Body of pancreas (tissue), 4 donors: ENCODE data around the gene DESI1. TPM values are rescaled to one million over a fixed set of nuclear protein-coding genes. Genes with fewer than 3 reads are reported as not detected.
"Not testable (repeated sequence)": the region's sequence is repeated elsewhere in the genome, so short reads cannot be mapped to it uniquely, and the experiment has no call there.

ENCODE experiments used
- ATAC-seq: fragments of 150-250 bp; one replicate; pipeline ENCODE4 v1.9.1; 2016
- DNase-seq, 4 donors: peaks; one replicate each; pipeline ENCODE4 v3.0.0-alpha.2; 2019
- H3K27ac ChIP-seq, 4 donors: fragments of 200-600 bp; sonication (generic); 1 replicate in 3 of 4; 2 replicates in 1 of 4; pipeline versions ENCODE4 v1.5.1 to v1.6.1; 2016 to 2019; ENCODE audit warnings: mild to moderate bottlenecking in 1 of 4, mixed read lengths in 1 of 4, moderate library complexity in 1 of 4
- H3K27me3 ChIP-seq, 2 donors: fragments of 200-600 bp; sonication (generic); one replicate each; pipeline ENCODE4 v1.6.0; 2016; ENCODE audit warnings: mild to moderate bottlenecking in 1 of 2
- H3K36me3 ChIP-seq, 2 donors: fragments of 200-600 bp; sonication (generic); replicated peaks in 1 of 2; 2 replicates each; pipeline ENCODE4 v1.5.1; 2016; ENCODE audit warnings: low read depth in 2 of 2; ENCODE audit not compliant: insufficient read depth in 1 of 2
- H3K4me1 ChIP-seq: fragments of 200-600 bp; sonication (generic); one replicate; pipeline ENCODE4 v1.6.0; 2016
- H3K4me3 ChIP-seq, 2 donors: fragments of 200-600 bp; sonication (generic); 1 replicate in 1 of 2; 2 replicates in 1 of 2; pipeline ENCODE4 v1.5.1; 2016 to 2019
- H3K9me3 ChIP-seq, 3 donors: fragments of 200-600 bp; sonication (generic); 1 replicate in 2 of 3; 2 replicates in 1 of 3; pipeline ENCODE4 v1.5.1; 2016
- POLR2A ChIP-seq, 3 donors: fragments of 450-650 bp; IDR thresholded peaks; one replicate each; pipeline ENCODE4 v1.6.1; 2016; ENCODE audit warnings: antibody characterized with exemption in 3 of 3, mild to moderate bottlenecking in 2 of 3
- WGBS, 2 donors: methylation state at CpG; one replicate each; pipeline ENCODE4 v1.1.5; 2017; 5-methylcytosine and 5-hydroxymethylcytosine counted together
- intact Hi-C: fragments of 100-400 bp; cut with DNase I; formaldehyde crosslinking; loops from one replicate; pipeline ENCODE4 v1.15.1; 2023
- total RNA-seq, 2 donors: library from RNA; depleted of rRNA; stranded (reverse); fragments of >200 nt; gene quantifications; one replicate each; pipeline ENCODE4 v1.1.0, GENCODE V29; 2016
- TF ChIP-seq, protein P1 (sequence below), 7 experiments: fragments of 450-650 bp in 4 of 7; fragments of 200-600 bp in 3 of 7; sonication (generic) in 3 of 7; IDR thresholded peaks; one replicate each; pipeline ENCODE4 v1.5.1; 2016 to 2019; ENCODE audit warnings: antibody characterized with exemption in 7 of 7

DESI1 gene
- total RNA-seq, 2 donors from 2014 or later = 11.2 to 17.1 TPM

DNA sequence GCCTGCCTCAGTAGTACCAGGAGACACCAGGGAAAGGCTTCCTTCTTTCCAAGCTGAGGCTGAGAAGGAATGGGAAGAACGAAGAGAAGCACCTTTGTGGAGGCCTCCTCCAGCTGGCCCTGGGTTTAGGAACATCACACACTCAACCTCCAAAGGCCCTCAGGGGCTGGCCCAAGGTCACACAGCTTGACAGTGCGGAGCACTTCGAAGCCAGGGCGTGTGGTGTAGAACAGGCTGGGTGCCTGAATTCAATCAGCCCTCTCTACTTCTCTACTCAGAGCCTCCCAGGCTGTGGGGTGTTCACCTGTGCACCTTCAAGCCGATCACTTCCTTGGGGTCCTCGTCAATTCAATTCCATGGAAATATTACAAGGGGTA, 60.8 kb downstream of the DESI1 start:
- intact Hi-C loops = no loop called here
- H3K9me3 ChIP-seq = no peaks in the 10 kb centered on the region
- H3K36me3 ChIP-seq = no peaks in the 10 kb centered on the region
- peak overlapping the region in 2 of 4 donors; percentile 81 to 82 for H3K27ac ChIP-seq
- H3K27me3 ChIP-seq = no peaks in the 10 kb centered on the region
- H3K4me1 ChIP-seq = peaks cover 60% of the 10 kb centered on the region
- no peak for ATAC-seq
- WGBS, 2 donors = 42 to 64% methylated on average over 3 to 6 of the region's 6 CpGs
- TF ChIP-seq POLR2A (IDR thresholded peaks at IDR 0.05) = no peak
- TF ChIP-seq, protein P1, sequence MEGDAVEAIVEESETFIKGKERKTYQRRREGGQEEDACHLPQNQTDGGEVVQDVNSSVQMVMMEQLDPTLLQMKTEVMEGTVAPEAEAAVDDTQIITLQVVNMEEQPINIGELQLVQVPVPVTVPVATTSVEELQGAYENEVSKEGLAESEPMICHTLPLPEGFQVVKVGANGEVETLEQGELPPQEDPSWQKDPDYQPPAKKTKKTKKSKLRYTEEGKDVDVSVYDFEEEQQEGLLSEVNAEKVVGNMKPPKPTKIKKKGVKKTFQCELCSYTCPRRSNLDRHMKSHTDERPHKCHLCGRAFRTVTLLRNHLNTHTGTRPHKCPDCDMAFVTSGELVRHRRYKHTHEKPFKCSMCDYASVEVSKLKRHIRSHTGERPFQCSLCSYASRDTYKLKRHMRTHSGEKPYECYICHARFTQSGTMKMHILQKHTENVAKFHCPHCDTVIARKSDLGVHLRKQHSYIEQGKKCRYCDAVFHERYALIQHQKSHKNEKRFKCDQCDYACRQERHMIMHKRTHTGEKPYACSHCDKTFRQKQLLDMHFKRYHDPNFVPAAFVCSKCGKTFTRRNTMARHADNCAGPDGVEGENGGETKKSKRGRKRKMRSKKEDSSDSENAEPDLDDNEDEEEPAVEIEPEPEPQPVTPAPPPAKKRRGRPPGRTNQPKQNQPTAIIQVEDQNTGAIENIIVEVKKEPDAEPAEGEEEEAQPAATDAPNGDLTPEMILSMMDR (IDR thresholded peaks at IDR 0.05) = no peak
- DNase-seq = no peak
- H3K4me3 ChIP-seq = no peak overlapping the region

DNA sequence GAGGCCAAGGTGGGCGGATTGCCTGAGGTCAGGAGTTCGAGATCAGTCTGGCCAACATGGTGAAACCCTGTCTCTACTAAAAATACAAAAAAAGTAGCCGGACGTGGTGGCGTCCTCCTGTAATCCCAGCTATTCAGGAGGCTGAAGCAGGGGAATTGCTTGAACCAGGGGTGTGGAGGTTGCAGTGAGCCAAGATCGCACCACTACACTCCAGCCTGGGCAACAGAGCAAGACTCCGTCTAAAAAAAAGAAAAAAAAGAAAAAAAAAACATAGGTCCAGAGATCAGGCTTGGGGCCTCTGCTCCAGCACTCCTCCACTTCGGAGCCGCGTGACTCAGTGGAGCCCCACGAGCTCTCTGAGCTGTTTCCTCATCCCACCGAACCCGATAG, 62.6 kb downstream of the DESI1 start:
- 91 to 96% methylated on average over 12 to 13 of the region's 13 CpGs for WGBS, 2 donors
- DNase-seq, intact Hi-C loops, H3K9me3 ChIP-seq, H3K27ac ChIP-seq, H3K4me3 ChIP-seq, H3K36me3 ChIP-seq, H3K27me3 ChIP-seq, ATAC-seq: not testable (repeated sequence)
- H3K4me1 ChIP-seq = peaks cover 47% of the 10 kb centered on the region

DNA sequence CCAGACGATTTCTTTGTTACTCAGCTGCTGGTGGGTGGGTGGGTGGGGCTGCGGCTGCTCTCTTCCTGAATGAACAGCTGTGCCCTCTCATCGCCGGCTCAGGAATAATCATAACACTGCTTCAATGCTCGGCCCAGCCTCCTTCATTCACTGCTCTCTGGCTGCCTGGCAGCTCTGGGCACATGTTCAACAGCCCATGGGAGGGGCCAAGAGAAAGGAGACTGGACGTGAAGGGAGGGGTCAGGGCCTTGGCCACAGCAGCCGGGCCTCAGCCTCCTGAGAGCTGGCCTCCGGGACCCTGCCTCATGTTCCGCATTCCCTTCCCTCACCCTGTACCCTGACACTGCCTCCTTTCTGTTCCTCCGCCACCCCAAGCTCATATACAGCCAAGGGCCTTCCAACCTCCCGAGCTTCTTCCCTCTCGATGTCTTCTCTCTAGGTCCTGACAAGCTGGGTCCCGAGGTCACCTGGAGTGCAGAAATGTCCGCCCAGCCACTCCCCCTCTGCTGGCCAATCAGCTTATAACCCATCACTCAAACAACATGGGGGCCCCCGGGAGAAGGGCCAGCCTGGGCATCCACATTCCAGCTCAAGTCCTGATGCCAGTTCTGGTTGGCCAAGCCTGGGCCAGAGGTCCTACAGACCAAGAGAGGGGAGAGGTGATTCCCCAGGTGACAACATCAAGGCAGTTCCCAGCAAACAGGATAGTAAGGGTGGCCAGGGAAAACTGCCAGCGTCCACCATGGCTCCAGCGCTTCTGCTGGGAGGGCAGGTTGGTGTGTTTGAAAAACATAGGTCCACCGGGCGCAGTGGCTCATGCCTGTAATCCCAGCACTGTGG, 63.2 kb downstream of the DESI1 start:
- Histone ChIP-seq H3K36me3 (no peaks in the 10 kb centered on the region), H3K27me3 (no peaks in the 10 kb centered on the region), H3K4me1 (peaks cover 40% of the 10 kb centered on the region), H3K4me3 (no peak overlapping the region), H3K9me3 (no peaks in the 10 kb centered on the region), H3K27ac (peak overlapping the region in 2 of 4 donors; percentile 5 to 63)
- ATAC-seq (peak; percentile 49), DNase-seq (peak; percentile 61 to 79 (median 77))
- 41 to 62% methylated on average over 14 to 19 of the region's 19 CpGs for WGBS, 2 donors
- intact Hi-C loops = no loop called here
- TF ChIP-seq POLR2A (IDR thresholded peaks at IDR 0.05) = no peak
- TF ChIP-seq, protein P1 (IDR thresholded peaks at IDR 0.05) = no peak

DNA sequence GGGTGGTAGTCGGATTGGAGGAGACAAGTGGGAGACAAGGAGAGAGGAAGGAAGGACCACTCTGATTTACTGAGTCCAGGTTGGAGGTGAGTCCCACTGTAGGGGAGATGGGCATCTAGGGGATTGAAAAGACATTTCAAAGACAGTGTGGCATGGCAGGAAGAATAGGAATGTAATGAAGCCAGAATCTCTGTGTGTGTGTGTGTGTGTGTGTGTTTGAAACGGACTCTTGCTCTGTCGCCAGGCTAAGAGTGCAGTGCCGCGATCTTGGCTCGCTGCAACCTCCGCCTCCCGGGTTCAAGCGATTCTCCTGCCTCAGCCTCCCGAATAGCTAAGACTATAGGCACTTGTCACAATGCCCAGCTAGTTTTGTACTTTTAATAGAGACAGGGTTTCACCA, 64.3 kb downstream of the DESI1 start:
- TF ChIP-seq, protein P1 (IDR thresholded peaks at IDR 0.05) = no peak
- no peak for TF ChIP-seq POLR2A (IDR thresholded peaks at IDR 0.05)
- H3K36me3 ChIP-seq = no peaks in the 10 kb centered on the region
- H3K27ac ChIP-seq = no peak overlapping the region
- H3K4me3 ChIP-seq = no peak overlapping the region
- intact Hi-C loops = no loop called here
- H3K9me3 ChIP-seq = no peaks in the 10 kb centered on the region
- no peak for DNase-seq
- peaks cover 30% of the 10 kb centered on the region for H3K4me1 ChIP-seq
- no peaks in the 10 kb centered on the region for H3K27me3 ChIP-seq
- ATAC-seq = no peak
- 84 to 89% methylated on average over 10 of the region's 10 CpGs for WGBS, 2 donors

DNA sequence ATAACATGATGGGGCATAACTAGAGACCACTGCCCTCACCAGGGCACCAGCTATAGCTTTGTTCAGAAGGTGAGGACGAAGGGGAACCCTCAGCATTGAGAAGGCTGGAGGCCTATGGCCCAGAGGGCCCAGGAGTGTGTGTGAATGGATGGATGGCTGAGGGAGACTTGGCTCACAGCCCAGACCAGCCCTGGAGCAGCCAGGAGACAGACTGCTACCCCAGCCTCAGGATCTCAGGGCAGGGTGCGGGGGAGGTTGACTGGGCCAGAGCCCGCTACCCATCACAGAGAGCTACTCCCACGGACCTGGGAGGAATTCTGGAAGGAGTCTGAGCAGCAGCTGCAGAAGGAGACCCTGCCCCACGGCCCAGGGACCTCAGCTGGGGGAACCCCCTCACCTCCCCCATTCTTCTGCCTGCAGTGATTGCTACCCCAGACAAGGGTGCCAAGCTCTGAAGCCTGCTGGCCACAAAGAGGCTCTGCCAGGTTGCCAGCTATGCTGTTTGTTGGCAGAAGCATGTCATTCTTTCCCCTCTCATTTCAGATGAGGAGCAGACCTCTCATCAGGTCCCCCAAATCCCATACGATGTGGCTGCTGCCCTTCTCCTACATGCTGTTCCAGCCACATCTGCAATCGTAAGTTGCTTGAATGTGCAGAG, 65.4 kb downstream of the DESI1 start:
- no peak for DNase-seq
- ATAC-seq = no peak
- WGBS, 2 donors = 88 to 94% methylated on average over 5 to 6 of the region's 7 CpGs

More for the DNA sequence above, 65.4 kb downstream of the DESI1 start:
- no peak for TF ChIP-seq POLR2A (IDR thresholded peaks at IDR 0.05)
- TF ChIP-seq, protein P1 (IDR thresholded peaks at IDR 0.05) = no peak
- no peak overlapping the region for H3K4me3 ChIP-seq
- no peaks in the 10 kb centered on the region for H3K27me3 ChIP-seq
- no peaks in the 10 kb centered on the region for H3K36me3 ChIP-seq
- intact Hi-C loops = no loop called here
- H3K9me3 ChIP-seq = no peaks in the 10 kb centered on the region
- no peak overlapping the region for H3K27ac ChIP-seq
- H3K4me1 ChIP-seq = peaks cover 26% of the 10 kb centered on the region
